ENCODE results near the gene PSMB5.
"Not testable (repeated sequence)": the region's sequence is repeated elsewhere in the genome, so short reads cannot be mapped to it uniquely, and the experiment has no call there.

PSMB5 gene

DNA sequence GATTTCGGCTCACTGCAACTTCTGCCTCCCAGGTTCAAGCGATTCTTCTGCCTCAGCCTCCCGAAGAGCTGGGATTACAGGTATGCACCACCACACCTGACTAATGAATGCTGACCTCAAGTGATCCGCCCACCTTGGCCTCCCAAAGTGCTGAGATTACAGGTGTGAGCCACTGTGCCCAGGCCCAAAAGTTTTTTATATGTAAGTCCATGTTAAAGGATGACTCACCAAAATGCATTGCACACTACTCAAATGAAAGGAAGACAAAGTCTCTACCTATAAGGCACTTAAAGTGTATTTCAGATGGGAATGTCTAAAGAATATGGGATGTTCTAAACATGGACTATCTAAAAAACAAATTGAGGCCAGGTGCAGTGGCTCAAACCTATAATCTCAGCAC, 30.4 kb downstream of the PSMB5 start:
- H3K36me3 ChIP-seq (ENCODE audit: control insufficient read depth, insufficient read depth, low read length); H3K27ac ChIP-seq (ENCODE audit: insufficient read depth, low read depth, low read length, poor library complexity, severe bottlenecking); H3K9me3 ChIP-seq (ENCODE audit: control insufficient read depth, low read length); H3K27me3 ChIP-seq (ENCODE audit: control insufficient read depth, insufficient read depth, low read length, poor library complexity, severe bottlenecking); H3K4me1 ChIP-seq (ENCODE audit: control insufficient read depth, insufficient read depth, low read length); H3K4me3 ChIP-seq (ENCODE audit: insufficient read depth, low read depth, low read length): not testable (repeated sequence)
- WGBS, 2 experiments: 94% methylated on average over 4 of the region's 4 CpGs

DNA sequence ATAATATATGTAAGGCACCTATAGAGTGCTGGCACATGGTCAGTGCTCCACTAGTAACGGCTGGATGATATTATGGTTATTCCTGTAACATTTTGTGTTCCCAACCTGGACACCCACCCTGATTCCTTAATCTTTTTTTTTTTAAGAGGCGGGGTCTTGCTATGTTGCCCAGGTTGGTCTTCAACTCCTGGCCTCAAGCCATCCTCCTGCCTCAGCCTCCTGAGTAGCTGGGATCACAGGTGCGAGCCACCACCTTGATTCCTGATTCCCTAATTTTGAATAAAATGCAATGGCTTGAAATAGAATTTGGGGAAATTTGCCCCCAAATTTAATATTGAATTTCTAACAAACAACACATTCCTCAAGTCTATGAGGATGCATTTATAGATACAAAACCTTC, 32.1 kb downstream of the PSMB5 start:
- 91 to 98% methylated on average over 3 of the region's 3 CpGs for WGBS, 2 experiments
- H3K4me3 ChIP-seq (ENCODE audit: insufficient read depth, low read depth, low read length): no peak overlapping the region
- H3K27me3 ChIP-seq (ENCODE audit: control insufficient read depth, insufficient read depth, low read length, poor library complexity, severe bottlenecking): no peaks in the 10 kb centered on the region
- H3K4me1 ChIP-seq (ENCODE audit: control insufficient read depth, insufficient read depth, low read length): peaks cover 4% of the 10 kb centered on the region
- no peaks in the 10 kb centered on the region for H3K36me3 ChIP-seq (ENCODE audit: control insufficient read depth, insufficient read depth, low read length)
- H3K9me3 ChIP-seq (ENCODE audit: control insufficient read depth, low read length): no peaks in the 10 kb centered on the region
- no peak overlapping the region for H3K27ac ChIP-seq (ENCODE audit: insufficient read depth, low read depth, low read length, poor library complexity, severe bottlenecking)

DNA sequence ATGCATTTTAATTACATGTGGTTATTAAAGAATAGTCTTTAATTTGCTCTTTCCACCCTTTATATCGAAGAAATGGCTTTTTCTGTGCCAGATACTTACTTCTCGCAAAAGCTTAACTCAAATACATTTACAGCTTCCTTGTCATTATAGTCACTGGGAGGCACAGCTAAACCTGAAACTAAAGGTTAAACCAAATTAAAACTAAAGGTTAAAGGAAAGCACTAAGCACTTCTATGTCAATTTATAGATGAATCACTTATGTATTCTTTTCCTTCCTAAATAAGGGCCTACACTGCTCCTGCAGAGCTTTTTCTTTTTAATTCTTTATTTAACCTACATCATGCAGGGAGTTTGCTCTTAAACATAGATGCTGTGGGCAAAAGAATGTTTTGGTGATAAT, 33.8 kb downstream of the PSMB5 start:
- H3K36me3 ChIP-seq (ENCODE audit: control insufficient read depth, insufficient read depth, low read length): no peaks in the 10 kb centered on the region
- no peak overlapping the region for H3K4me3 ChIP-seq (ENCODE audit: insufficient read depth, low read depth, low read length)
- H3K27me3 ChIP-seq (ENCODE audit: control insufficient read depth, insufficient read depth, low read length, poor library complexity, severe bottlenecking): no peaks in the 10 kb centered on the region
- H3K4me1 ChIP-seq (ENCODE audit: control insufficient read depth, insufficient read depth, low read length): no peaks in the 10 kb centered on the region
- no peak overlapping the region for H3K27ac ChIP-seq (ENCODE audit: insufficient read depth, low read depth, low read length, poor library complexity, severe bottlenecking)
- WGBS, 2 experiments: 96 to 98% methylated on average over 2 of the region's 2 CpGs
- no peaks in the 10 kb centered on the region for H3K9me3 ChIP-seq (ENCODE audit: control insufficient read depth, low read length)

DNA sequence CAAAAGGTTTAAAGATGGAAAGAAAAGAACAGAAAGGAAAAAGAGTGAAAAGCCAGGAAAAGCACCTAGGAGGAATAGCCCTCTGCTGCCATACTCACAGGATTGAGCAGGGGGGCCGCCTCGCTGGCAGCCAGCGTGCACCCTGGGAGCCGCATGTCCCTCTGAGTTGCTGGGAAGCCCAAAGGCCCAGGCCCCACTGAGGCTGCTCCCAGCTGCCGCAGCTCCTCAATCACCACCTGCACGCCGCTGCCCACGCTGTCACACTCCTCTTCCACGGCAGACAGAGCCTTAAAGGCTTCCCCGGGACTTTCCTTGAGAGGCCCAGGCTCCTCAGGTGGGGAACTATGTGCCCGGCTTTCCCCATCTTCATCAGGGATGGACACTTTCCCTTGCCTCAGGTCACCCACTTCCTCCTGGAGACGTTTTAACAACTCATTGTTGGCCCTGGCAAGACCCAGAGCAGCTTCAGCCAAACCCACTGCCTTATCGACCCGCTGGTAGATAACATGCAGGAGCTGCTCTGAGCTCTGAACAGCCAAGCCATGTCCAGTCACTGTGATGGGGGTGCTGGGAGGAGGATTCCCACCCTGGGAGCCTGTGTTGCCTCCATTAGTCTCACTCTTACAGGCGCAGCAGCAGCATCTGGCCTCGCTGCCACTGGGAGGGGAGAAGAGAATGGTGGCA, 36.2 kb downstream of the PSMB5 start:
- Histone ChIP-seq H3K4me1 (ENCODE audit: control insufficient read depth, insufficient read depth, low read length) (peaks cover 9% of the 10 kb centered on the region), H3K36me3 (ENCODE audit: control insufficient read depth, insufficient read depth, low read length) (no peaks in the 10 kb centered on the region), H3K27ac (ENCODE audit: insufficient read depth, low read depth, low read length, poor library complexity, severe bottlenecking) (no peak overlapping the region), H3K27me3 (ENCODE audit: control insufficient read depth, insufficient read depth, low read length, poor library complexity, severe bottlenecking) (no peaks in the 10 kb centered on the region), H3K4me3 (ENCODE audit: insufficient read depth, low read depth, low read length) (no peak overlapping the region), H3K9me3 (ENCODE audit: control insufficient read depth, low read length) (no peaks in the 10 kb centered on the region)
- WGBS, 2 experiments: 91% methylated on average over 16 of the region's 16 CpGs

DNA sequence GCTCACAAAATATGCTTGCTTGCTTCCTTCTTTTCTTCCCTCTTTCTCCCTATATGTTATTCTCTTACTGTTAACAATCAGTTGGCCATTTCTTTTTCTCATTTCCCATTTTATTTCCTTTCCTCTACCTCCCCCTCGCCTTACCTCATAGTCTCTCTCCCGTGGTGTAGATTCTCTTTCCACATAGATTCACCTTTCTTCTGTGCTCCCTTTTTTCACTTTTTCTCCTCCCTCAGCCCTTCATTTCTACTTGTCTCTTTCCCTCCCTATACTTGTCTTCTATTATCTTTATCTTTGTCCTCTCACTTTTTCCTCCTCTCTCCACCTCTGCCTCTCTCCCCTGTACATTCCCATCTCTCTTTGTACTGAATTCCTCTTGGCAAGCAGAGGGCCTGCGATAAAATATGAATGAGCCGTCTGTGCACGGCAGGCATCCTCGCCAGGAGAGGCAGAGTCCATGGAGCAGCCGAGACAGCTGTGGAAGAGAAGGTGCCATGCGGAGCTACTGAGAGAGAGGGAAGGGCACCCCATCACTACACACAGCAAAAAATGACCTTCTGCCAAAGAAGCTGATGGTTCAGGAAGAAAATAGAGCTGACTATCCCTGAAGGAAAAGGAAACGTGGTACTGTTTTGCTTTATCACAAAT, 36.9 kb downstream of the PSMB5 start:
- H3K36me3 ChIP-seq (ENCODE audit: control insufficient read depth, insufficient read depth, low read length): no peaks in the 10 kb centered on the region
- WGBS, 2 experiments: 85 to 88% methylated on average over 9 of the region's 9 CpGs
- no peak overlapping the region for H3K27ac ChIP-seq (ENCODE audit: insufficient read depth, low read depth, low read length, poor library complexity, severe bottlenecking)
- no peaks in the 10 kb centered on the region for H3K27me3 ChIP-seq (ENCODE audit: control insufficient read depth, insufficient read depth, low read length, poor library complexity, severe bottlenecking)
- no peak overlapping the region for H3K4me3 ChIP-seq (ENCODE audit: insufficient read depth, low read depth, low read length)
- peaks cover 9% of the 10 kb centered on the region for H3K4me1 ChIP-seq (ENCODE audit: control insufficient read depth, insufficient read depth, low read length)
- no peaks in the 10 kb centered on the region for H3K9me3 ChIP-seq (ENCODE audit: control insufficient read depth, low read length)

DNA sequence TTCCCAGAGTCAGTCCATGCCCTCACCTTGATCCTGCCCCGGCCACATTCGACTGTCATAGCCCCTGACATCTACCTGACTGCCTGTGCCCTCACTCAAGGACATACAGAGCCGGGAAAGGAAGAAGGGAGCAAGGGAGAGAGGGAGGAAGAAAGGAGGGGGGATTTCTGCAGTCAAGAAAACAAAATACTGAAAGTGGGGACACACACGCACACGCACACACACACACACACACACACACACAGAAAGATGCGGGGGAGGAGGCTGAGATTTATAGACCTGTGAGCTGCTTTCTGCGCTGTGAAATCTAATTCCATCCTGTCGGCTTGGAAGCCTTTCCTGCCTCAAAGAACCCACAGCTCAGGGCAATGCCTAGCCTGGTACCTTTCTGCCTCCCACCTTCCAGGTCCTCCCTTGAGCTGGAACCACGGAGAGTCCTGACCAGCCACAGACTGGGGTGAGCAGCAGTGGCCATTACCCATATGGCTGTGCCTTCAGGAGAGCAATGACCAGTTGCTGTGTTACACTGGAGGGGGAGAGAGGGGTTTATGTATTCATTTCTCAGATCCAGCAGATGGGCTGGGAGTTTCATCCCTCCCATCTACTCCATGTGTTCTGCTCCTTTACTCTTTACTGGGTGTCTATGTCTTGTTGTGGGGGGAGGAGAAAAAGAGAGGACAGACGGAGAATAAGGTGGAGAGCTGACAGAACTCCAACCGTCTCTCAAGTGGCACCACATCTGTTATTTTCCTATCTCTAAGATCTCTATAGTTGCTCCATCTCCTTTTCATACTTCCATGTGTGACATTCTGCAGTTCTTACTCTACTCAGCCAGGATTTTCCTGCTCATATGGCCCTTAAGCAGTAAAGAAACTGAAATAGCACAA, 37.7 kb downstream of the PSMB5 start:
- Histone ChIP-seq H3K4me3 (ENCODE audit: insufficient read depth, low read depth, low read length) (no peak overlapping the region), H3K27me3 (ENCODE audit: control insufficient read depth, insufficient read depth, low read length, poor library complexity, severe bottlenecking) (no peaks in the 10 kb centered on the region), H3K36me3 (ENCODE audit: control insufficient read depth, insufficient read depth, low read length) (no peaks in the 10 kb centered on the region), H3K4me1 (ENCODE audit: control insufficient read depth, insufficient read depth, low read length) (peaks cover 9% of the 10 kb centered on the region), H3K9me3 (ENCODE audit: control insufficient read depth, low read length) (no peaks in the 10 kb centered on the region), H3K27ac (ENCODE audit: insufficient read depth, low read depth, low read length, poor library complexity, severe bottlenecking) (no peak overlapping the region)
- 81% methylated on average over 11 of the region's 11 CpGs for WGBS, 2 experiments

DNA sequence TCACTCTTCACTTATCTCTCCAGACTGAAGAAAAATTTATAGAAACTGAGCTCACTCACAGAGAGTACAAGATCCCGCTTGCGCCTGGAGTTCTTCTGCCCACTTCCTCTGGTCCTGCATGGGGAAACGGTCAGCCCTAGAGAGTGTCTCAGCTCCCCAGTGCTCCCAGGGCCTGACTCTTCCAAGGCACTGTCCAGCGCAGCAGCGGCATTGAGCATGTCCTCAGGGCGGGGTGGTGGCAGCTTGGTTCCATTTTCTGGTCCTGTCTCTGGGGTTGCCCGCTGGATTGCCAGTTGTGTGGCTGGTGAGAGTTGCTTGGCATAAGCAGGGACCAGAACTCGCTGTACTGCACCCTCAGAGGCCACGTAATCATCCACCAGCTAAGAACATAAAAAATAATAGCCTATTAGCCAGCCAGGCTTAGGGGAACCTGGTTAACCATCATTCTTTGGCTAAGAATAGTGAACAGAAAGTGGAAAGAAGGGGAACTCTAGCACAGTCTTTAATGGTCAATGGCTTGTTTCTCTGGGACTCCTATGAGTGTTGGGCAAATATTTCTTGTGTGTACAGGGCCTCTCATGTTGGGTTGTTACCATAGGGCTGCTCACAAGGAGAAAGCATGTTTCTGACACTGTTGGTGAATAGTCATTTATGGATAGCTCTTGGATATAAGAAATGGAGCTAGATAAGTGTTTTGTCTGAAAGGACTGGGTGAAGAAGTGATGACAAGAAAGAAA, 38.6 kb downstream of the PSMB5 start:
- 93 to 94% methylated on average over 9 of the region's 9 CpGs for WGBS, 2 experiments
- Histone ChIP-seq H3K4me3 (ENCODE audit: insufficient read depth, low read depth, low read length) (no peak overlapping the region), H3K27me3 (ENCODE audit: control insufficient read depth, insufficient read depth, low read length, poor library complexity, severe bottlenecking) (no peaks in the 10 kb centered on the region), H3K4me1 (ENCODE audit: control insufficient read depth, insufficient read depth, low read length) (peaks cover 9% of the 10 kb centered on the region), H3K27ac (ENCODE audit: insufficient read depth, low read depth, low read length, poor library complexity, severe bottlenecking) (no peak overlapping the region), H3K9me3 (ENCODE audit: control insufficient read depth, low read length) (no peaks in the 10 kb centered on the region), H3K36me3 (ENCODE audit: control insufficient read depth, insufficient read depth, low read length) (no peaks in the 10 kb centered on the region)

DNA sequence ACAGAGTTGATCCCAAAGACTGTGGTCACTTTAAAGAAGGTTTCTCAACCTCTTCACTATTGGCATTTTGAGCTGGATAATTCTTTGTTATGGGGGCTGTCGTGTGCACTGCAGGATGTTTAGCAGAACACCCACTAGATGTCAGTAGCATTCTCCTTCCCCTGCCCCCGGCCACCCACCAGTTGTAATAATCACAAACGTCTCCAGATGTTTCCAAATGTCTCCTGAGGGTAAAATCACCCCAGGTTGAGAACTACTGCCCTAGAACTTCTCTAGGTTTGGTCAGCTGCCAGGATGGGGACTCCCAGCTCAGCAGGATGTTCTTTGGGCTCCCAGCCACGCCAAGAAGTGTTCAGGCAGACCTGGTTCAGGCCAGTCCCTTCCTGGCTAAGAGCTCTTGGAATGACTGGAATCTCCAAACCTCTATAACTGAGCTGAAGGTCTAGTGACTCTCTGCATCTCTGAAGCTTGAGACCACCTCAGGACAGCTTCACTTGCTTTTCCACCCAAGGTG, 39.9 kb downstream of the PSMB5 start:
- Histone ChIP-seq H3K9me3 (ENCODE audit: control insufficient read depth, low read length) (no peaks in the 10 kb centered on the region), H3K4me3 (ENCODE audit: insufficient read depth, low read depth, low read length) (no peak overlapping the region), H3K4me1 (ENCODE audit: control insufficient read depth, insufficient read depth, low read length) (peaks cover 9% of the 10 kb centered on the region), H3K27ac (ENCODE audit: insufficient read depth, low read depth, low read length, poor library complexity, severe bottlenecking) (peak overlapping the region; percentile 11), H3K36me3 (ENCODE audit: control insufficient read depth, insufficient read depth, low read length) (no peaks in the 10 kb centered on the region), H3K27me3 (ENCODE audit: control insufficient read depth, insufficient read depth, low read length, poor library complexity, severe bottlenecking) (no peaks in the 10 kb centered on the region)
- WGBS, 2 experiments: 29 to 31% methylated on average over 4 of the region's 4 CpGs

DNA sequence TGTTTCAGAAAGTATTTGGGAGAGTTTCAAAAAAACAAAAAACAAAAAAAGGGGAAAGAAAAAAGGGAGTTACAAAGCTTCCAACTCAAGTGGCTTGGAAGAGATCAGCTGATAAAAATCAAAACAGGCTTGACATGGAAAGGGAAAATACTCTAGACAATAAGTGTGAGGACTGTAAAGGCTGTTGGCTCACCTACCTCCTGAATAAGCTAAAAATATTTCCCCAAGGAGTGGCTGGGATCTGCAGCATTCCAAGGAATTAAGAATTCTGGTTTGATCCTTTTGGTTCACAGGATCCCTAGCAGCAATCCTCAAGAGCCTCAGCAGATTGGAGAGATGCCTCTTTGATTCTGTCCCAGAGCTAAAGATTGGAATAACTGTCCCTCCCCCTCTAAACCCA, 41.2 kb downstream of the PSMB5 start:
- Histone ChIP-seq H3K27me3 (ENCODE audit: control insufficient read depth, insufficient read depth, low read length, poor library complexity, severe bottlenecking) (no peaks in the 10 kb centered on the region), H3K9me3 (ENCODE audit: control insufficient read depth, low read length) (no peaks in the 10 kb centered on the region), H3K4me3 (ENCODE audit: insufficient read depth, low read depth, low read length) (no peak overlapping the region), H3K4me1 (ENCODE audit: control insufficient read depth, insufficient read depth, low read length) (peaks cover 9% of the 10 kb centered on the region), H3K36me3 (ENCODE audit: control insufficient read depth, insufficient read depth, low read length) (no peaks in the 10 kb centered on the region), H3K27ac (ENCODE audit: insufficient read depth, low read depth, low read length, poor library complexity, severe bottlenecking) (no peak overlapping the region)

All from ectodermal cell (in vitro differentiated cells).